Measurements from ENCODE around the gene TUT7. TPM values are rescaled to one million over a fixed set of nuclear protein-coding genes. Genes with fewer than 3 reads are reported as not detected.
A peak's percentile ranks its signal among the peaks of the same experiment; 100 is the strongest.

The TUT7 gene
- total and polyA plus RNA-seq, 4 experiments from 2014 or later = 9.5 to 64.1 (median 45.3) TPM

GRCh38 chr9:86248746-86249145, 105.5 kb downstream of the TUT7 start:
- peaks cover 0 to 2% (median 0%) of the 10 kb centered on the region in 4 donors for H3K4me1 Mint-ChIP-seq
- H3K27me3 Mint-ChIP-seq = peaks cover 6 to 8% of the 10 kb centered on the region in 2 donors
- no peaks in the 10 kb centered on the region for H3K27me3 ChIP-seq (ENCODE audit: insufficient read depth, low read length)
- no peak for DNase-seq
- ChIA-PET CTCF (ENCODE audit: partially characterized antibody) (no interaction called here), POLR2A (ENCODE audit: partially characterized antibody) (no interaction called here)
- H3K36me3 Mint-ChIP-seq = no peaks in the 10 kb centered on the region
- H3K4me3 ChIP-seq (ENCODE audit: low read length in 2 of 2) = no peak overlapping the region
- no peaks in the 10 kb centered on the region for H3K9me3 ChIP-seq (ENCODE audit: control insufficient read depth in 1 of 2, low read length in 2 of 2)
- H3K27ac ChIP-seq (ENCODE audit: low read depth, low read length) = no peak overlapping the region
- no peak overlapping the region for H3K27ac Mint-ChIP-seq
- no peak overlapping the region for H3K4me3 Mint-ChIP-seq
- H3K4me1 ChIP-seq (ENCODE audit: insufficient read depth, low read length) = no peaks in the 10 kb centered on the region
- intact Hi-C loops (cut with micrococcal nuclease) = no loop called here
- H3K36me3 ChIP-seq (ENCODE audit: insufficient read depth, low read length) = no peaks in the 10 kb centered on the region
- H3K9me3 Mint-ChIP-seq = peaks cover 0 to 16% (median 10%) of the 10 kb centered on the region in 8 donors

DNA sequence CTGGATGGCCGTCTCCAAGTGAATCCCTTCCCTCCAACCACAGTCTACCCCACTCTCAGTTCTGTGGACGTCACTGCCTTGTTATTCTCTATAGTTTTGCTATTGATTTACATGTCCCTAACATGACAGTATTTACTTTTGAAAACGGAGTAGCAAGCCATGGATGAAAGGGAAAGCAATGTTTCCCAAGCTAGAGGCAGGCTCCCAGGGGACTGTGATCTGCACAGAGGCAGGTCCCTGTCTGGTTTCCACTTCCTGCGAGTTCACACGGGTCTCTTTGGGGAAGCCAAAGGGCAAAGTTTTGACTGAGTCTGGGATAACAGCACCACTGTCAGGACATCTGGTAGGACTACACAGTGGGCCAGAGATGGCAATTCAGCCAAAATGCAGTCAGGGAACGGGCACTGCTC, 107.5 kb downstream of the TUT7 start:
- intact Hi-C loops (cut with micrococcal nuclease) = no loop called here
- ChIA-PET CTCF (ENCODE audit: partially characterized antibody) (no interaction called here), POLR2A (ENCODE audit: partially characterized antibody) (no interaction called here)
- H3K36me3 ChIP-seq (ENCODE audit: insufficient read depth, low read length) = no peaks in the 10 kb centered on the region
- no peak overlapping the region for H3K27ac ChIP-seq (ENCODE audit: low read depth, low read length)
- Mint-ChIP-seq H3K27ac (no peak overlapping the region), H3K4me1 (peaks cover 0 to 2% (median 0%) of the 10 kb centered on the region in 4 donors), H3K27me3 (peaks cover 6 to 8% of the 10 kb centered on the region in 2 donors), H3K36me3 (no peaks in the 10 kb centered on the region), H3K9me3 (peaks cover 0 to 5% (median 2%) of the 10 kb centered on the region in 8 donors), H3K4me3 (no peak overlapping the region)
- H3K27me3 ChIP-seq (ENCODE audit: insufficient read depth, low read length) = no peaks in the 10 kb centered on the region
- no peaks in the 10 kb centered on the region for H3K9me3 ChIP-seq (ENCODE audit: control insufficient read depth in 1 of 2, low read length in 2 of 2)
- no peaks in the 10 kb centered on the region for H3K4me1 ChIP-seq (ENCODE audit: insufficient read depth, low read length)
- no peak overlapping the region for H3K4me3 ChIP-seq (ENCODE audit: low read length in 2 of 2)
- no peak for DNase-seq

DNA sequence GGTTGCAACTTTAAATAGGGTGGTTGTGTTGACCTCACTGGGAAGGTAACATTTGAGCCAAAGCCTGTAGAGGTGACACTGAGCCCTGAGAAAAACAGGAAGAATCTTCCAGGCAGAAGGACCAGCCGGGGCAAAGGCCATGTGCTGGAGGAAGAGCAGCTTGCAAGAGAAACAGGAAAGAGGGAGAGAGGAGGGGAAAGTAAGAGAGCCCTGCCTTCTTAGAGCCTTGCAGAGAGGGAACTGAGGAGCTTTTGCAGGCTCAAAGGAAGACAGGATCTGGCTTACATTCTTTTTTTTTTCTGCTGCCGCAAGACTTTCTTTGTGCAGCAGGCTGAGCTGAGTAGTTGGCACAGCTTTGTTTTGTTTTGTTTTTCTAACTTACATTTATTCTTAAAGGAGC, 112.1 kb downstream of the TUT7 start:
- CTCF ChIA-PET (ENCODE audit: partially characterized antibody) = no interaction called here
- H3K27ac ChIP-seq (ENCODE audit: low read depth, low read length) = no peak overlapping the region
- no peak overlapping the region for H3K4me3 ChIP-seq (ENCODE audit: low read length in 2 of 2)
- H3K36me3 ChIP-seq (ENCODE audit: insufficient read depth, low read length) = no peaks in the 10 kb centered on the region
- peak overlapping the region in 1 of 7 donors; percentile 4 for H3K27ac Mint-ChIP-seq
- H3K27me3 ChIP-seq (ENCODE audit: insufficient read depth, low read length) = no peaks in the 10 kb centered on the region
- no peaks in the 10 kb centered on the region for H3K9me3 ChIP-seq (ENCODE audit: control insufficient read depth in 1 of 2, low read length in 2 of 2)
- no peaks in the 10 kb centered on the region for H3K4me1 ChIP-seq (ENCODE audit: insufficient read depth, low read length)
- no peaks in the 10 kb centered on the region for H3K36me3 Mint-ChIP-seq
- H3K4me1 Mint-ChIP-seq = peaks cover 0 to 2% (median 0%) of the 10 kb centered on the region in 4 donors
- peaks cover 0 to 2% (median 0%) of the 10 kb centered on the region in 8 donors for H3K9me3 Mint-ChIP-seq
- H3K4me3 Mint-ChIP-seq = no peak overlapping the region
- H3K27me3 Mint-ChIP-seq = no peaks in the 10 kb centered on the region
- intact Hi-C loops (cut with micrococcal nuclease) = no loop called here
- POLR2A ChIA-PET (ENCODE audit: partially characterized antibody) = no interaction called here
- no peak for DNase-seq

GRCh38 chr9:86241216-86241615, 113.0 kb downstream of the TUT7 start:
- CTCF ChIA-PET (ENCODE audit: partially characterized antibody) = interaction anchor here (0.7 kb wide), 1 partner anchor 129 kb away, joined by 3 read pairs; no protein-coding TSS in a partner anchor

GRCh38 chr9:86238861-86239770, 115.1 kb downstream of the TUT7 start:
- Mint-ChIP-seq H3K4me3 (no peak overlapping the region), H3K27ac (no peak overlapping the region), H3K36me3 (no peaks in the 10 kb centered on the region), H3K27me3 (peaks cover 0 to under 1% of the 10 kb centered on the region in 2 donors), H3K9me3 (no peaks in the 10 kb centered on the region), H3K4me1 (peaks cover 0 to 2% (median 0%) of the 10 kb centered on the region in 4 donors)
- H3K4me3 ChIP-seq (ENCODE audit: low read length in 2 of 2) = no peak overlapping the region
- DNase-seq = no peak
- no peak overlapping the region for H3K27ac ChIP-seq (ENCODE audit: low read depth, low read length)
- ChIA-PET POLR2A (ENCODE audit: partially characterized antibody) (no interaction called here), CTCF (ENCODE audit: partially characterized antibody) (interaction anchor here (0.8 kb wide), 1 partner anchor 86 kb away, joined by 3 read pairs; no protein-coding TSS in a partner anchor)
- H3K36me3 ChIP-seq (ENCODE audit: insufficient read depth, low read length) = no peaks in the 10 kb centered on the region
- no peaks in the 10 kb centered on the region for H3K4me1 ChIP-seq (ENCODE audit: insufficient read depth, low read length)
- no peaks in the 10 kb centered on the region for H3K9me3 ChIP-seq (ENCODE audit: control insufficient read depth in 1 of 2, low read length in 2 of 2)
- intact Hi-C loops (cut with micrococcal nuclease) = no loop called here
- no peaks in the 10 kb centered on the region for H3K27me3 ChIP-seq (ENCODE audit: insufficient read depth, low read length)

More at GRCh38 chr9:86241216-86241615, 113.0 kb downstream of the TUT7 start:
- POLR2A ChIA-PET (ENCODE audit: partially characterized antibody) = no interaction called here
- Histone ChIP-seq H3K9me3 (ENCODE audit: control insufficient read depth in 1 of 2, low read length in 2 of 2) (no peaks in the 10 kb centered on the region), H3K27me3 (ENCODE audit: insufficient read depth, low read length) (no peaks in the 10 kb centered on the region), H3K36me3 (ENCODE audit: insufficient read depth, low read length) (no peaks in the 10 kb centered on the region), H3K27ac (ENCODE audit: low read depth, low read length) (no peak overlapping the region), H3K4me3 (ENCODE audit: low read length in 2 of 2) (no peak overlapping the region), H3K4me1 (ENCODE audit: insufficient read depth, low read length) (no peaks in the 10 kb centered on the region)
- intact Hi-C loops (cut with micrococcal nuclease) = no loop called here
- Mint-ChIP-seq H3K4me3 (no peak overlapping the region), H3K27ac (no peak overlapping the region), H3K27me3 (no peaks in the 10 kb centered on the region), H3K4me1 (peaks cover 0 to 2% (median 0%) of the 10 kb centered on the region in 4 donors), H3K9me3 (peaks cover 0 to 2% (median 0%) of the 10 kb centered on the region in 8 donors), H3K36me3 (no peaks in the 10 kb centered on the region)
- DNase-seq = no peak

Other genes with a start within 250 kb of the TUT7 start
- gene C9orf153, start 94.8 kb downstream of the TUT7 start, total RNA-seq = under 1 TPM; 0.55 to 0.87 TPM
- not detected for gene C9orf153, start 94.8 kb downstream of the TUT7 start, polyA plus RNA-seq
- gene ISCA1, start 71.9 kb downstream of the TUT7 start, total RNA-seq = 10 to 100 TPM; 34.6 to 37.2 TPM
- gene ISCA1, start 71.9 kb downstream of the TUT7 start, polyA plus RNA-seq = 10 to 100 TPM; 52.1 to 83.6 TPM